GM04503 (cell line): ENCODE measurements around the gene MMP25.
A peak's percentile ranks its signal among the peaks of the same experiment; 100 is the strongest.
"Not testable (repeated sequence)": the region's sequence is repeated elsewhere in the genome, so short reads cannot be mapped to it uniquely, and the experiment has no call there.

Experiments
- DNase-seq: peaks from one replicate; pipeline ENCODE4 v3.0.0-alpha.2; 2012; ENCODE audit warnings: low read depth

The MMP25 gene

DNA sequence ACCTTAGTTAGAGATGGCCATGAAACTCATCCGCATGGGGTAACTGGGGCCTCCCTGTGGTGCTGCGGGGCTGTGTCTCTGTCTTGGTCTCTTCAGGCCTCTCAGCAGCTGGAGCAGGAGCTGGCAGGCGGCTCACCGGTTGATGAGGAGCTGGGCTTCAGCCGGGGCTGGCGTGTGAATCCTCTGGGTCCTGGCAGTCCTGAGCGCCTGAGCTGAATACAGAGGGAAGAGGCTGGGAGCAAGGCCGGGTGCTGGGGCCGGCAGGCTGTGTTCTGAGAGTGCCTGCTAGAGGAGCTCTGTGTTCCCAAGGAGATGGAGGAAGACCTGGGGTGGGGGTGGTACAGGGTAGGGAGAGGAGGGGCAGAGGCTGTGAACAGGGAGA lies 9.4 kb downstream of the MMP25 start:
- not testable (repeated sequence) for DNase-seq

DNA sequence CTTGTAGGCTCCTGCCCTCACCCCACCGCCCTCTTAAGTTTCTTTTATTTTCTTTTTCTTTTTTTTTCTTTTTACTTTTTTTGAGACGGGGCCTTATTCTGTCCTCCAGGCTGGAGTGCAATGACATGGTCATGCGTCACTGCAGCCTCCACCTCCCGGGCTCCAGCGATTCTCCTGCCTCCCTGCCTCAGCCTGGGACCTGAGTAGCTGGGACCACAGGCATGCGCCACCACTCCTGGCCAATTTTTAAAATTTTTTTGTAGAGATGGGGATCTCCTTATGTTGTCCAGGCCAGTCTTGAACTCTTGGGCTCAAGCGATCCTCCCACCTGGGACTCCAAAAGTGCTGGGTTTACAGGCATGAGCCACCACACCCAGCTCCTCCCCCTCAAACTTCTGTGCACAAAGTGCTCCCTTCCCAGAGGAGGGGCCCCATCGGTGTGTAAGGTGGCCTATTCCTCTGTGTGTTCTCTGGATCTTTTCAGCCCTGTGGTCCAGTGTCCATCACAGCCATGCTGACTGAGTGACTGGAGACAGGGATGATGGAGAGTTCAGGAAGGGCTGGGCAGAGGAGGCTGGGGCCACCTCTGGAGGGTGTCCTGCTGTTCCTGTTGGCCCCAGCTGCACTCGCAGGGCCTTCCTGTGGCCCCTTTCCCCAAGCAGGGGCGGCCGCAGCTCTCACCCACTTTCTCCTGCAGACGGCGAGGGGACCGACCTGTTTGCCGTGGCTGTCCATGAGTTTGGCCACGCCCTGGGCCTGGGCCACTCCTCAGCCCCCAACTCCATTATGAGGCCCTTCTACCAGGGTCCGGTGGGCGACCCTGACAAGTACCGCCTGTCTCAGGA lies 10.2 kb downstream of the MMP25 start:
- DNase-seq: no peak

DNA sequence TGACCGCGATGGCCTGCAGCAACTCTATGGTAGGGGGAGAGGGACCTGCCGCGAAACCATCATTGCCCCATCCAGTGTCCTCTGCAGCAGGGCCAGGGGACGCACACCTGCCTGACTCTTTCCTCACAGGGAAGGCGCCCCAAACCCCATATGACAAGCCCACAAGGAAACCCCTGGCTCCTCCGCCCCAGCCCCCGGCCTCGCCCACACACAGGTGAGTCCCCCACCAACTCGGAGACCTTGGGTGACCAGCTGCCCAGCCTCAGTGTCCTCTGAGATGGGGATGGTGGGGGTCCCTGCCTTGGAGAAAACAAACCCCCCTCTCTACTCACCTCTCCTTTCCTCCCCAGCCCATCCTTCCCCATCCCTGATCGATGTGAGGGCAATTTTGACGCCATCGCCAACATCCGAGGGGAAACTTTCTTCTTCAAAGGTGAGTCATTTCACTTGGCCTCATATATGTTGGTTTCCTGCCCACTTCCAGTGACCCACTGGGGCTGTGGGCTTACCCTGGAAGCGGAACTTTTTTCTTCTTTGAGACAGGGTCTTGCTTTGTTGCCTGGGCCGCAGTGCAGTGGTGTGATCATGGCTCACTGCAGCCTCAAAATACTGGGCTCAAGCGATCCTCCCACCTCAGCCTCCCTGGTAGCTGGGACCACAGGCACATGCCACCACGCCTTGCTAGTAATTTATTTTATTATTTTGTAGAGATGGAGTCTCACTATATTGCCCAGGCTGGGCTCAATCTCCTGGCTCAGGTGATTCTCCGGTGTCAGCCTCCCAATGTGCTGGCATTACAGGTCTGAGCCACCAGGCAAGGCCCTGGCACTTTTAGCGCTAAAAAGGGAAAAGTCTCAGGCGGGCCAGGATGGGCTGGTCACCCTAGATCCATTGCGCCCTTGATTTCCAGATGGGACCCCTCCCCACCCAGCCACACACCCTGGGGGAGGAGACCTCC lies 11.1 kb downstream of the MMP25 start:
- no peak for DNase-seq

DNA sequence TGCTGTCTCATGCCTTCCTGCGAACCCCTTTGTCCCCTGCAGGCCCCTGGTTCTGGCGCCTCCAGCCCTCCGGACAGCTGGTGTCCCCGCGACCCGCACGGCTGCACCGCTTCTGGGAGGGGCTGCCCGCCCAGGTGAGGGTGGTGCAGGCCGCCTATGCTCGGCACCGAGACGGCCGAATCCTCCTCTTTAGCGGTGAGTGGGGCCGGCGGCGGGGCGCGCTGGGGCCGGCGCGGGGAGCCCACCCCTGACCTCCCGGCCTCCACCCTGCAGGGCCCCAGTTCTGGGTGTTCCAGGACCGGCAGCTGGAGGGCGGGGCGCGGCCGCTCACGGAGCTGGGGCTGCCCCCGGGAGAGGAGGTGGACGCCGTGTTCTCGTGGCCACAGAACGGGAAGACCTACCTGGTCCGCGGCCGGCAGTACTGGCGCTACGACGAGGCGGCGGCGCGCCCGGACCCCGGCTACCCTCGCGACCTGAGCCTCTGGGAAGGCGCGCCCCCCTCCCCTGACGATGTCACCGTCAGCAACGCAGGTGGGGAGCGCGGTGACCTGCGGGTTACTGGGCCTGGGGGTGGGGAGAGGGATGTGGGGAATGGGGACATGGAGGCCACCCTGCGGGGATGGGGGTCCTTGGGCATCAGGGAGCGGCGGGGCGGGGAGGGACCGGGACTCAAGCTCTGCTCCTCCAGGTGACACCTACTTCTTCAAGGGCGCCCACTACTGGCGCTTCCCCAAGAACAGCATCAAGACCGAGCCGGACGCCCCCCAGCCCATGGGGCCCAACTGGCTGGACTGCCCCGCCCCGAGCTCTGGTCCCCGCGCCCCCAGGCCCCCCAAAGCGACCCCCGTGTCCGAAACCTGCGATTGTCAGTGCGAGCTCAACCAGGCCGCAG lies 12.0 kb downstream of the MMP25 start:
- no peak for DNase-seq

DNA sequence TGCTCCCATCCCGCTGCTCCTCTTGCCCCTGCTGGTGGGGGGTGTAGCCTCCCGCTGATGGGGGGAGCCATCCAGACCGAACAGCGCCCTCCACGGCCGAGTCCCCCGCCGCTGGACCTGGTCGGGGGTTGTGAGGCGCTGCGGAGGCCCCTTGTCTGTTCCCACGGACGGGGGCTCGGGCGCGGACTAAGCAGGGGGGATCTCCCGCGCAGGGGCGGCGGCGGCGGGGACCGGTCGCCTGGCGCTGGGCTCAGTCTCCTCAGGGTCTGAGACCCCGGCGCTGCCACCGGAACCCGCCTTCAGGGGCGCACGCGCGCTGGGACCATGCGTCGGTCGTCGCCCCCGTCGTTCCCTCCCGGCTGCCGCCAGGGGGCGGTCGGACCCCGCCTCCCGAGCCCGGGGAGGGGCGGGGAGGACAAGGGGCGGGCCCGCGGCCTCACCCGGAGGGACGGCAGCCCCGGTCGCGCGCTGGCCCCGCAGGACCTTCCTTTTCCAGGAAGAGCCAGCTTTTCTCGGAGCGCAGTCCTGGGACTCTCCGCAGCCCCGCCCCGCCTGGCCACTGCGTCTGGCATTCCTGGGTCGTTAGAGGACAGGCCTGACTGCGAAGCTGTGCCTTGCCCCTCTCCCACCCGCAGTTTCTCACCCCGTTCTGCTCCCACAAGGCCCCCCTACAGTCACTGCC lies 12.8 kb downstream of the MMP25 start:
- DNase-seq: peak; percentile 50

DNA sequence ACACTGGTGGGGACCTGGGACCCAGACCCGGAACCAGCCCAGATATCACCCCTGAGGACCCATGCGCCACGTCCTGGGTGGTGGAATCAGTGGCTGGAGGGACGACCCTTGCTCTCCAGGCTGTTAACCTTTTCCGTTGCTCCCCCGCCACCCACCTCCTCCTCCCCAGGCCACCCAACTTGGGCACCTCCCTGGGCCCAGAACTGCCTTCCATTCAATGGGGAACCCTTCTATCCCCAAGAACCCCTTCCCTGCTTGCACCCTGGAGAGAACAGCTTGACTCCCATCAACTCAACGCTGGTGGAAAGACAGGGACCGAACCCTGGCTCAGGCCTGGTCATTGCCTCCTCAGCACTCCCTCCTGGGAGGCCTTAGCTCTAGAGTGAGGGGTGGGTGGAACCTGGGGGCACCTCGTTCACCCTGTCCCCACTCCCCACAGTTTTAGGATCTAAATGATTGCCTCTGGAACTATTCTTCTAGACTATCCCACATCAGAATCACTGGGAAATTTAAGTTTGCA lies 13.4 kb downstream of the MMP25 start:
- no peak for DNase-seq

DNA sequence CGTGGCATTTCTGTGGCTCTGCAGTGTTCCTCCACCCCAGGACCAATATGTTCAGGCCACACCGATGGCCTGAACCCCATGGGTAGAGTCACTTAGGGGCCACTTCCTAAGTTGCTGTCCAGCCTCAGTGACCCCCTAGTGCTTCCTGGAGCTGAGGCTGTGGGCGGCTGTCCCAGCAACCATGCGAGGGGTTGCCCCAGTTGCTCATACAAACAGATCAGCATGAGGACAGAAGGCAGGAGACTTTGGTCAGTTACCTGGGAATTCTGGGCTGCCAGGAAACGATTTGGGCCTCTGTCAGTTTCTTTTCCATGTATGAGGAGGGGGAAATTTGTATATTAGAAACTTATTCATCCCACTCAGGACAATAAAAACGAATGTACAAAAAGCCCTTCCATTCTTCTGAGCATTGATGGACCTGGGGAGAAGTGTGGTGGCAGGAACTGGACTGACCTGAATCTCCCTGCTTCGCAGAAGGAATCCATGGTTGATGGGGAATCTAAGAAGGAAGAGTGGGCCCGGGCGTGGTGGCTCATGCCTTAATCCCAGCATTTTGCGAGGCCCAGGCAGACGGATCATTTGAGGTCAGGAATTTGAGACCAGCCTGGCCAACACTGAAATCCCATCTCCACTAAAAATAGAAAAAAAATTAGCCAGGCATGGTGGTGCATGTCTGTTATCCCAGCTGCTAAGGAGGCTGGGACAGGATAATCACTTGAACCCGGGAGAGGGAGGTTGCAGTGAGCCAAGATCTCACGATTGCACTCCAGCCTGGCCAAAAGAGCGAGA lies 14.2 kb downstream of the MMP25 start:
- DNase-seq: no peak

DNA sequence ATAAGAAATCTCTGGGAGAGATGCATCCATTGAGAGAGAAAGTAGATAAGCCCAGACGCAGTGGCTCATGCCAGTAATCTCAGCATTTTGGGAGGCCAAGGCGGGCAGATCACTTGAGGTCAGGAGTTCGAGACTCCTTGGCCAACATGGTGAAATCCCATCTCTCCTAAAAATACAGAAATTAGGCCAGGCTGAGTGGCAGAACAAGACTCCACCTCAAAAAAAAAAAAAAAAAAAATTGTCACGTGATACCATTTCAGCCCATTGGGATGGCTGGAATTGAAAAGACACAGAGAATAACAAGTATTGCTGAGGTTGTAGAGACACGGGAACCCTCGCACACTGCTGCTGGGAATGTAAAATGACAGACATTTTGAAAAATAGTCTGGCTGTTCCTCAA lies 16.2 kb downstream of the MMP25 start:
- DNase-seq: no peak

DNA sequence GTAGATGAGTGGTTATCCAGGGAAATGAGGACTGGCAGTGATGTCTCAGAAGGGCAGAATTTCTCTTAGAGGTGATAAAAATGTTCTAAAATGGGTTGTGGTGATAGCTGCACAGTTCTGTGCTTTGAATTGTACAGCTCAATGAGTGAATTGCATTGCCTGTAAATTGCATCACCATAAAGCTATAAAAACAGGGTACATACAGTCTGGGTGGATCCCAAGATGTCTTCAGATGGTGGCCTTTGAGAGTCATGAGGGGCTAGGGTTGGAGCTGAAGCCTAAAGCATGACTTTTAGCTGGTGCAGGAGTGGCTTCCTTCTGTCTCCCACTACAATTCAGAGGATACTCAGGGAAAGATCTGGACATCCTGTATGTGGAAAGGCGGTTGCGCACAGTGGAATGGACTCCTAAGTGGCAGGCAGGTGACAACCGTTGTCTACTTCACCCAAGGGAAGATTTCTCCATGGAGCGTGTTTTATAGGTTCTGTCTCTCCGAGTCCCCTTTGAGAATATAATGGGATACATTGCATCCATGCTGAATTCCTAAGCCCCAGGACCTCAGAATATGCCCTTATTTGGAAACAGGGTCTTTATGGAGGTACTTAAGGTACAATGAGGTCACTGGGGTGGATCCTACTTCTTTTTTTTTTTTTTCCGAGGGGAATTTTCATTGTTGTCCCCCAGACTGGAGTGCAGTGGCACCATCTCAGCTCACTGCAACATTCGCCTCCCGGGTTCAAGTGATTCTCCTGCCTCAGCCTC lies 17.4 kb downstream of the MMP25 start:
- DNase-seq: no peak

DNA sequence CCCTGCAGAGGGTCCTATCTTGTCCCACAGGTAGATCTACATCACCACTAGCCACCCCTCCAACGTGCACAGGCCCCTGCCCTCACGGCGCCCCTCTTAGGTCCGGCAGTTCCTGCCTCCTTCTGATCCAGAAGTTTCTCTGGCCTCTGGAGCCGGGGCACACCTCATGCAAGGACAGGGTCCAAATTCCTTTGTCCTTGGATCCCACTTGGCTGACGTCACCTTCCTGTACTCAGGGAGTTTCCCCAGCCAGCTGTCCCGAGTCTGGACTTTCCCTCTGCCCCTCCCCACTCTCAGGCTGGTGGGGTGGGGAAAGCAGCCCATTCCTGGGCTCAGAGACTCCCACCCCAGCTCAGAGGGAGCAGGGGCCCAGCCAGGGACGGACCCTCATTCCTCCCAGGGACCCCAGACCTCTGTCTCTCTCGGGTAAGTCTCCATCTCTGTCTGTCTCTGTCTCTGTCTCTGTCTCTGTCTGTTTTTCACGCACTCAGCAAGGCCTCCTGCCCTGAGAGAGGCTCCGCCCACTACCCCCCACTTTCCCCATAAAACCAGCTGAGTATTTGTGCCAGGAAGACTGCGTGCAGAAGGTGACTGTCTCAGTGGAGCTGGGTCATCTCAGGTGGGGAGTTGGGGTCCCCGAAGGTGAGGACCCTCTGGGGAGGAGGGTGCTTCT lies 18.8 kb downstream of the MMP25 start, which contains the start of gene IL32:
Gene IL32 (plus strand): TSS at position 572 of the 673 bp plus-strand sequence. CDS start 172 bp downstream, outside the sequence.
- peak; percentile 13 for DNase-seq

DNA sequence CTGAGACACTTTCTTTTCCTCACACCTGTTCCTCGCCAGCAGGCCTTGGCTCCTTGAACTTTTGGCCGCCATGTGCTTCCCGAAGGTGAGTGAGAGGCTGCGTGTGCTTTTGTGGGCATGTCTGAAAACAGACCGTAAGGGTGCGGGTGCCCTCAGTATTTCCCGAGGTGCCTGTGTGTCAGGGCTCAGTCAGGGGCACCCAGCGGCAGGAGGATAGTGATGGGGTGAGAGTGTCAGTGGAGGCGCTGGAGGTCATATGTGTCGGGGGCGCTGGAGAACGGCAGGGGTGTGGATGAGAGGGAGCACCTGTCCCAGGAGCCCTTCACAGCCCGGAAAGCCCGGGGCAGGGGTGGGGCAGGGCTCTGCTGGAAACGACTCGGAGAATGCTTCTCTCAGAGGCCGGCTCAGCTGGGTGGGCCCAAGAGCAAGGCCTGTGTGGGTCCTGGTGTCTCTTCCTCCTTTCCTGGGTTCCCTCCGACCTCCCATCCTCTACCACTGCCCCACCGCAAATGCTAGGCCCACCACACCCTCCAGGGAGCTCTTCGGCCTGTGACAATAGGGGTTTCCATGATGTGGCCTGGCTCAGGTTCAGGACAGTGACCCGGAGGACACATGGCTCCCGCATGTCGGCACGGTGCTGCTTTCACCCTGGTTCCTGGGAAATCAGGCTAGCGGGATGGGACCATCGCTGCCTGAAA lies 19.5 kb downstream of the MMP25 start:
- DNase-seq: no peak

DNA sequence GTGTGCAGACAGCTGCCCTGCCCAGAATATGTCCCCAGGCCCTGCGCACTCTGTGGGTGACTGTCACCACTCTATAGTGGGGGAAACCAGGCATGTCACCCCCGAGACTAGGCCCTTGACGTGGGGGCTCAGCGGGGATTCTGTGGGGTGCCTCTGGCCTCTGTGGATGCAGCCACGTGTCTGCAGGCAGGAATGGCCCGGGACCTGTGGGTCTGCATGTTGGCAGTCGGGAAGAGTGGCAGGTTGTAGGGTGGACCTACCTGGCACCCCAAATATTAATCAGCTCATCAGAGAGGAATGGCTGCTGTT lies 20.0 kb downstream of the MMP25 start:
- no peak for DNase-seq

DNA sequence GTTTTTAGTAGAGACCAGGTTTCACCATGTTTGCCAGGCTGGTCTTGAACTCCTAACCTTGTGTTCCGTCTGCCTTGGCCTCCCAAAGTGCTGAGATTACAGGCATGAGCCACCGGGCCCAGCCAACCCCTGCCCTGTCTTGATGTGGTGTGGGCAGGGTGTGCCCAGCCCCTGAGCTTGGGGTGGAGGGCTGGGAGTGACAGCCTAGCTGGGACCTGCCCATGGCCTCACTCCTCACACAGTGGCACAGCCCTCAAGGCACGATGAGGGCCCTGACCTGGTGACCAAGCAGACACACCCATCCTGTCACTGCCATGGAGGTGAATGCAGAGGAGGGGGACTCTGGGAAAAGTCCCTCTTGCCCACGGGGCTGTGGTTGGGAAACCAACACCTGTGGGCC lies 22.1 kb downstream of the MMP25 start:
- DNase-seq: no peak

DNA sequence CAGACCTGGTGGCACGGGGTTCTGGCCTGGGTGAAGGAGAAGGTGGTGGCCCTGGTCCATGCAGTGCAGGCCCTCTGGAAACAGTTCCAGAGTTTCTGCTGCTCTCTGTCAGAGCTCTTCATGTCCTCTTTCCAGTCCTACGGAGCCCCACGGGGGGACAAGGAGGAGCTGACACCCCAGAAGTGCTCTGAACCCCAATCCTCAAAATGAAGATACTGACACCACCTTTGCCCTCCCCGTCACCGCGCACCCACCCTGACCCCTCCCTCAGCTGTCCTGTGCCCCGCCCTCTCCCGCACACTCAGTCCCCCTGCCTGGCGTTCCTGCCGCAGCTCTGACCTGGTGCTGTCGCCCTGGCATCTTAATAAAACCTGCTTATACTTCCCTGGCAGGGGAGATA lies 22.8 kb downstream of the MMP25 start:
- not testable (repeated sequence) for DNase-seq

DNA sequence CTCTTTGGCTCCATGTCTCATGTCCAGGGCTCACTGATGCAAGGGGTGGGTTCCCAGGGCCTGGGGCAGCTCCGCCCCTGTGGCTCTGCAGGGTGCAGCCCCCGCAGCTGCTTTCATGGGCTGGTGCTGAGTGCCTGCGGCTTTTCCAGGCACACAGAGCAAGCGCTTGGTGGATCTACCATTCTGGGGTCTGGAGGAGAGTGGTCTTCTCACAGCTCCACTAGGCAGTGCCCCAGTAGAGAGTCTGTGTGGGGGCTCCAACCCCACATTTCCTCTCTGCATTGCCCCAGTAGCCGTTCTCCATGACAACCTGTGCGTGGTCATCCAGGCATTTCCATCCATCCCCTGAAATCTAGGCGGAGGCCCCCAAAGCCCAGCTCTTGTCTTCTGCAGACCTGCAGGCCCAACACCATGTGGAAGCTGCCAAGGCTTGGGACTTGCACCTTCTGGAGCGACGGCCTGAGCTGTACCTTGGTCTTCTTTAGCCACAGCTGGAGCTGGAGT lies 24.3 kb downstream of the MMP25 start:
- no peak for DNase-seq

DNA sequence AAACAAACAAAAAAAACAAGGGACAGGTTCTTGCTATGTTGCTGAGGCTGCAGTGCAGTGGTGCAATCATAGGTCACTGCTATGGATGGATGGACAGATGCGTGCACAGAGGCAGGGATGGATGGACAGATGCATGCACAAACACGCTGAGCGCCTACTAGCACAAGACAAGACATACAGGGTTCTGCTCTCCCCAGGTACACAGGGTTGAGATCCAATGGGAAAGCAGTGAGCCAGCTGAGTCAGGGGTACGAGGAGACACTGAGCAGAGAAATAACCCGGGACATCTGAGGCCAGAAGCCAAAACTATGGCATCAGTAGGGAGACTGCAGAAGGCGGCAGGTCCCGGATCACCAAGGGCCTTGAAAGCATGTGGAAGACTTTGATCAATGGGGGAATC lies 25.3 kb downstream of the MMP25 start:
- DNase-seq: no peak

DNA sequence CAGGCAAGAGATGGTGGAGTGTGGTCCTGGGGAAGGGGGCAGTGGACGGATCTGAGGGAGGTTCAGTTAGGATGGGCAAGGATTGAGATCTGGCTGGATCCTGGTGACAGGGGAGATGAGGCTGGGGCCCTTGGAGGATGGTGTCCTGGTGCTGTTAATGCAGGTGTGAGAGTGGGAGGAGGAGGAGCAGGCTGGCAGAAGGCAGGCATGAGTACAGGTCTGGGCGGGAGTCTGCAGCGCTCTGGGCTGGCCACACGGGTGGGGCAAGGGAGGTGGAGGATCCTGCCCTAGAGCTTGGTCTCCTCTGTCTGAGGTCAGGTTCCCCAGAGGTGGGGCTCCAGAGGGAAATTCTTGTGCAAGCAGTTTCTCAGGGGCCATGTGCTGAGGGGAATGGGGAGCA lies 25.8 kb downstream of the MMP25 start:
- not testable (repeated sequence) for DNase-seq

DNA sequence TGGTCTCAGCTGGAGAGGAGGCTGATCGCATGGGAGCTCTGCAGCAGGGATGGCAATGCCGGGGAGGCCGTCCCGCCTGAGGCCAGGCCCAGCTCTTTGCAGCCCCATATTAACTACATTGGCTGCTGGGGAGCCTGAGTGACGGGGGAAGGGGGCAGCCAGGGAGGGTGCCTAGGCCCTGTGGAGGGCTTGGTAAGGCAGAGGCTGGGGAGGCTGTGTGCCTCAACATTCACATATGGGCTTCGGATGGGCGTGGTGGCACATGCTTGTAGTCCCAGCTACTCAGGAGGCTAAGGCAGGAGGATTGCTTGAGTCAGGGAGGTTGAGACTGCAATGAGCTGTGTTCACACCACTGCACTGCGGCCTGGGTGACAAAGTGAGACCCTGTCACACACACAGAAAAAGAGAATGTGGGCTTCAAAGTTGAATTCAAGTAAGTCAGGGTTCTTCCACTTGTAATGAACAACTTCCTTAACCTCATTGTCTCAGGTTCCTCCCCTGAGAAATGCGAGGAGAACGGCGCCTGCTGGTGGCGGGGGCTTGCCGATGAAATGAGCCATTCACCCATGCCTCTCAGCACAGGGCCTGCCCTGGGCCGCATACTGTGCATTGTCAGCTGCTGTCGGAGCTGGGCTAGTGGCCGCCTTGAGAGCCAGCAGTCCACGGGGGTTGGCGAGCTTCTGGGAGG lies 26.4 kb downstream of the MMP25 start:
- DNase-seq: not testable (repeated sequence)
